Measurements from ENCODE around the gene CD3E.

The CD3E gene

DNA sequence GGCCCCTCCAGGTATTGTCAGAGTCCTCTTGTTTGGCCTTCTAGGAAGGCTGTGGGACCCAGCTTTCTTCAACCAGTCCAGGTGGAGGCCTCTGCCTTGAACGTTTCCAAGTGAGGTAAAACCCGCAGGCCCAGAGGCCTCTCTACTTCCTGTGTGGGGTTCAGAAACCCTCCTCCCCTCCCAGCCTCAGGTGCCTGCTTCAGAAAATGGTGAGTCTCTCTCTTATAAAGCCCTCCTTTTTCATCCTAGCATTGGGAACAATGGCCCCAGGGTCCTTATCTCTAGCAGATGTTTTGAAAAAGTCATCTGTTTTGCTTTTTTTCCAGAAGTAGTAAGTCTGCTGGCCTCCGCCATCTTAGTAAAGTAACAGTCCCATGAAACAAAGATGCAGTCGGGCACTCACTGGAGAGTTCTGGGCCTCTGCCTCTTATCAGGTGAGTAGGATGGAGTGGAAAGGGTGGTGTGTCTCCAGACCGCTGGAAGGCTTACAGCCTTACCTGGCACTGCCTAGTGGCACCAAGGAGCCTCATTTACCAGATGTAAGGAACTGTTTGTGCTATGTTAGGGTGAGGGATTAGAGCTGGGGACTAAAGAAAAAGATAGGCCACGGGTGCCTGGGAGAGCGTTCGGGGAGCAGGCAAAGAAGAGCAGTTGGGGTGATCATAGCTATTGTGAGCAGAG is at the start of gene CD3E:
TSS of gene CD3E (plus strand) at position 163 of the 681 bp plus-strand sequence. CDS start at position 386, 223 bp downstream.
- DNase-seq = no peak

DNA sequence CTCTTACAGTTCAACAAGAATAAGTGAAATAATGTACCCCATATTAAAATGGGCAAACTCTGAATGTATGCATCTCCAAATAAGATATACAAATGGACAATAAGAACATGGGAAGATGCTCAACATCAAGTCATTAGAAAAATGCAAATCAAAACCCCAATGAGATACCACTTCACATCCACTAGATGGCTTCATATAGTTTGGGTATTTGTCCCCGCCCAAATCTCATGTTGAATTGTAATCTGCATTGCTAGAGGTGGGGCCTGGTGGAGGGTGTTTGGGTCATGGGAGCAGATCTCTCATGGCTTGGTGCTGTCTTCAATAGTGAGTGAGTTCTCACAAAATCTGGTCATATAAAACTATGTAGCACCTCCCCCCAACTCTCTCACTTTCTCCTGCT is 46.1 kb upstream of the CD3E start:
- DNase-seq = no peak

DNA sequence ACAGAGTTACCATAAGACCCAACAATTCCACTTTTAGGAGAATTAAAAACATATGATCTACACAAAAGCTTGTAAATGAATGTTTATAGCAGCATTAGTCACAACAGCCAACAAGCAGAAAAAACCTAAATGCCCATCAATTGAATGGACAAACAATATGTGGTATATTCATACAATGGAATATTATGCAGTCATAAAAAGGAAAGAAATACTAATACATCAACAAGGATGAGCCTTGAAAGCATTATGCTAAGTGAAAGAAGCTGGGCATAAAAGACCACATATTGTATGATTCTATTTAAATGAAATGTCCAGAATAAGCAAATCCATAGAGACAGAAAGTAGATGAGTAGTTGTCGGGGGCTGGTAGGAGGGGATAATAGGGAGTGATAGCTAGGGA is 45.4 kb upstream of the CD3E start:
- no peak for DNase-seq

DNA sequence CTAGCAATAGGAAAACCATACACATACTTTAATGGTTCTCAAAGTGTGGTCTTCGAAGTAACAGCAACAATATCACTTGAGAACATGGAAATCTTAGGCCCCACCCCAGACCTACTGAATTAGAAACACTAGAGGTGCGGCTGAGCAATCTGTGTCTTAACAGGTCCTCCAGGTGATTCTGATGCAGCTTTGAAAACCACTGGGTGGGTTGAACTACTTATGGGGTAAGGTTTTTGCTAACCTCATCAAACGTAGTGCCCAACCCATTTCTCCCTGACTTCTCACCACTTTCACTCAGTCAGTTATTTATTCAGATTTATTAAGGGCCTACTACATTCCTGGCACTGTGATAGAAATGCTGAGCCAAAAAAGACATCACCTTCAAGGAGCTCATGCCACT is 44.2 kb upstream of the CD3E start:
- DNase-seq = no peak

DNA sequence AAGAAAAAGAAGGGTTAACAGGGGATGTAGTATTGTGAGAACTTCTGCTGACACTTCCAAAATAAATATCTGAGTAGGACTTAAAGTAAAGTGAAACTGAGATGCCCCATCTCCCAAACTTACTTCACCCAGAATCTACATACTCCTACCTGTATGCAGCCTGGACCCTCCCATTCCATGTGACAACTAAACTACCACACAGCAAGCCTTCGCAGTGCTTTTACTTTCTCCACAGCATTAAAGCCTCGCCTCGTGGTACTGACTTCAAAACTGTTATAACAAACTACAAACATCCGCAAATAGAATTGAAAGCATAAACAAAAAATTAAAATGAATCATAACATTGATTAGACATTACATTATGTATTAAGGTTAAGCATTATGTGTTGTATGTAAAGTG is 41.4 kb upstream of the CD3E start:
- DNase-seq = no peak

DNA sequence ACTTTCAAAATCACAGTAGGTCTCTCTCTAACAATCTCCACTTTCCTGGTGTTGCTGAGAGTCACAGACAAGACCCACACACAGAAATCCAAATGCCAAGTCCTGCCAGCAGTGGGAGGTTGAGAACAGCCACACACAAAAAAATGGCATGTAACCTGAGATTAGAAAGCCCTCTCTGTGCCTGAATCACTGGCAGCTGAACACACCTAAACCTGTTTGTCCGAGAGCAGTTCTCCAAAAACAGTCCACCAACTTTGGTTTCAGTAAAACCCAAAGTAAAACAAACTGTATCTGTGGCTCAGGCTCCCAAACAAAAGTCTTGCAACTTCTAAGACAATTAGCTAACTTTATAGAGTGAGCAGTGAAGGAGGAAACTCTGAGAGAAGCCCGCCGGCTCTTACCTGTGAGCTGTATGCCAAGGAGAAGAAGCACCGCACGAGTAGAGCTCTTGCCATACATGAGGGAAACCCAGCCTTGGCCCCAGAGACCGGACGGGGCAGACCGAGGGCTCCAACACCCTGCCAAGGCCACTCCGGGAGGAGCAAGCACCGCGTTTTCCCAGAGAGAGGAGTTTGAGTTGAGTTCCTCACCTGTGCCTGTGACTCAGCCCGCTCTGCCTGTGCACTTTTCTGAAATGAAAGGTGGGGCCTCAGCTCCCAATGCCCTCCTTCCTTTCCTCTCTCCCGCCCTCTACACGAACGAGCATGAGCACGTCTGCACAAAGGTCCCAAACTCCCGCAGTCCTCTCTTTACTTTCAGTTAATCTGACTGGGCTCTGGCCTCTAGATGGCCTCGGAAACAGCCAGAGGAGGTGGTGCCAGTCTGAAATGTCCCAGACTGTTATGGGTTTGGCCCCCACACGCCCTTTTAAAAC is 40.6 kb upstream of the CD3E start, which contains the start of gene MPZL2:
TSS of gene MPZL2 (minus strand) at position 603 of the 874 bp plus-strand sequence. CDS start at position 459, 144 bp downstream.
- DNase-seq = no peak

DNA sequence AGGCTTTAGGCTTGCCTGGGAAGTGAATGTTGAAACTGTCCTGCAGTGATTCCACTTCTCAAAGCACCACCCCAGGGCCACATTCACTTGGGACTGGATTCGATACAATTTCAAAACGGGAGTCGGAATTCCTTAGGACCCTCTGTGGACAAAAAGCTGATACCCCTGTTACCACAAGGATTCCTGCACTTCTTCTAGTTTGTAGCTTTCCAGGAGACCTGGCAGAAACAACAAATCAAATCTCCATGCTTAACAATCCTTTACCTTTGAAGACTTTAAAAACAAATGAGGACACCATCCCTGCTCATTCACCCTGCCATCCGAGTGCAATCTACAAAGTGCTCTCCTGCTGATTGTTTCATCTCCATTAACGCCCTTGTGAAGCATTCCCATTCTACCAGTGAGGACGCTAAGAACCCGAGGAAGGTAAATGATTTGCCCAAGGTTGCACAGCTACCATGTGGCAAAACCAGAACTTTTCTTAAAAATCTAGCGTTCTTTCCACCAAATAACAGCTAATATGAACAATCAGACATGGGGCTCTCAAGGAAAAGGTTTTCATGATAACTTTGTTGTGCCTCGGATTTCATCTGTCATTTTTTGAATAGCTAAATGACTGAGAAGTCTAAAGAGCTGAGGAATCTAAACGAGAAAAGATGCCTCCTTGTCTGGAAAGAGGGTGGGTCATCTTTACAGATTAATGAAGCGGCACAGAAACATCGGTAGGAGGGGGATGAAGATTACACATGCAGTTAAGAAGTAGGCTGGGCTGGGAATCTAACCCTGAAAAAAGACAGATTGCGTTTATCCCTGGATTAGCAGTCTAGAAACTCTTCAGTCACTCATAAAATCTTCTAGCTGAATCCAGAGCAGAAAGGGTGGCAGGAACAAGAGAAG is 39.7 kb upstream of the CD3E start:
- no peak for DNase-seq

DNA sequence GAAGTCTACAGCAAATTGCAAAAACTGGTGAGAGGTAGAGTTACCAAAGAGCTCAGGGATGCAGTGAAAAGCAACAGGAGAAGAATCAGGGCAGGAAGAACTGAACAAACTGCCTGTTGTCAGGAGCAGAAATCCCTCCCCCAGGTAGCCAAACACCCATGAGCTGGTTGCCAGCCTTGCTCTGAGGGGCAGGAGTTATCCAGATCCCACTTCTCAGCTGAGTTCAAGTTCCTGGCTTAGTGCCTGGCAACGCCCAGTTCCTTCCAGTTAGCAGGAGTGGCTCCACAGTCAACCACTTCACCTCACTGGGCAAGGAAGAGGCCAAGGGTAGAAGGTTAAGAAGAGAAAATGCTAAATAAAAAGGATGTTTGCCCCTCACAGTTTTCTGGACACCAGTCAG is 38.6 kb upstream of the CD3E start:
- no peak for DNase-seq

DNA sequence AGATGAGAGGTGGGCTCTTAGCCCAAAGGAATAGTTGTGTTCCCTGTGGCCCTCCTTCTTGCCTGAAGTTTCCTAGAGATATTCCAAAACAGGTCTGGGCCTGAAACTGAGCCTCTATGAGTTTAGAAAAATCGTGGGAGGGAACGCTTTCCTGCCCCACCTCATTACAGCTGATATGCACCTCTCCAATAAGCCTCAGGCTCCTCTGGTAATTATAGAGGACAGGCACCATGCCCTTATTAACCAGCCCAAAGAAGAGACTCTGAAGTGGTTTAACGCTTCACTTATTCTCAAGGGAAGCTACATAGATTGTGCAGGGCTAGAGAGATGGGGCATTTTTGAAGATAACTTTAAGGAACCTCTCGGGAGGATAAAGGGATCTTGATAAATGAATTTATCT is 37.0 kb upstream of the CD3E start:
- DNase-seq = no peak

DNA sequence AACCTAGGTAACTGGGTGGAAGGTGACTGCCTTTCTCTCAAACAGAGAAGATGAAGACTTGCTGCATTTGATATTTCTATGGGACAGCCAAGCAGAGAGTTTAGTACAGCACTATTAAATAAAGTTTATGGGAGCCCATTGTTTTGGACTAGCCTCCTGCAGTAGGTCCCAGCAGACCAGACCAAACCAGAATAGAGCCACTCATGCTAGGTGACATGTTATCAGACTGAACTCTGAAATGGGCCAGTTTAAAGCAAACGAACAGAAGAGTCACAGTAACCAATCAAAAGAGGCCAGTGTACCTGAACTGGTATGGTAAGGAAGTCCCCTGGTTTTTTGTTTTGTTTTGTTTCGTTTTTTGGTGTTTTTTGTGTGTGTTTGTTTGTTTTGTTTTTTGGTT is 32.5 kb upstream of the CD3E start:
- DNase-seq = no peak

DNA sequence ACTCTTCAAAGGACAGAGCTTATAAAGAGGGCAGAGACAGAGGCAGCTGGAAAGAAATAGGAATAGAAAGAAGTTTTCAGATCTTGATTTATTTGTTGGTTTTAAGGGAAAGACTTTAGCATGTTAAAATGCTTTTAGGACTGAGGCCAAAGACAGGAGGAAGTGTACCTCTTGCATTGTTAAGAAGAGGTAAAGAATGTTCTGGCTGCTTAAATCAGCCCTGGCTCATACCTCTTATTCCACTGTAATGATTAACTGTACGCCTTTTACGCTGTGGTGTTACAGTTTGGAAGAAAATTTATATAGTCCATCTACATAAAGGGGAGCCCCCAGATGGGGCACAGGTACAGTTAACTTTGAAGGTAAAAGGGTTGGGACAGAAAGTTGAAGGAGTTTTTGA is 30.3 kb upstream of the CD3E start:
- no peak for DNase-seq

DNA sequence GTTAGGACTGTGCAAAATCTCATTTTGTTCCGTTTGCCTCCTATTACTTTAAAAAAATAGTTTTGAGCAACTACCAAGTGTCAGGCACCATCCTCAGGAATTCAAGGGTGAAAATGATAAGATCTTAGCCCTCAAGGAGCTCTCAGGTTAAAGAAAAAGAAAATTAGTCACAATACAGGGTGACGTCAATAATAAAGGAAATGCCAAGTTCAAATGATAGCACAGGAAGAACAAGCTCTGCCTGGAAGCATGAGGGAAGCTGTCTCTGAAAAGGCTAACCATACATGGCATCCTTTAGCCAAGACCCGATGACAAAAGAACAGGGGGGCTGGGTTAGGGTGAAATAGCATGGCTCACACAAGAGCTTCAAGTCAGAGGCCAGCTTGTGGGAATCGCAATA is 29.4 kb upstream of the CD3E start:
- no peak for DNase-seq

DNA sequence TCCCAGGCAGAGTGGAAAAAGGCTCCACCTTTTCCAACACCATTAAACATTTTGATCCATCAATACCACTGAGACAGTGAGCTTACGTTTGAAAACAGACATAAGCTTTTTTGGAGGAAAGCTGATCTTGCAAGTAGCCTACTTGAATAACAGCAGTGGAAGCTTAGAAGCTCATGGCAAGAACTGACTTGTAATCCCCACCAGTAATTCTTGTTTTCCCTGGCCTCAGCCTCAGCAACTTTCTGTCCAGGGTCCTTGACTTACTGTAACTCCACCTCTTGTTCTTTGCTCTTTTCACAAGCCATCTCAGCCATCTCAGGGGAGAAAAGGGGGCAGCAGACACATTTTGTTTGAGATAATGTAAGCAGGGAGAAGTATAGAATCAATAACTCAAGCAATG is 28.1 kb upstream of the CD3E start:
- no peak for DNase-seq

DNA sequence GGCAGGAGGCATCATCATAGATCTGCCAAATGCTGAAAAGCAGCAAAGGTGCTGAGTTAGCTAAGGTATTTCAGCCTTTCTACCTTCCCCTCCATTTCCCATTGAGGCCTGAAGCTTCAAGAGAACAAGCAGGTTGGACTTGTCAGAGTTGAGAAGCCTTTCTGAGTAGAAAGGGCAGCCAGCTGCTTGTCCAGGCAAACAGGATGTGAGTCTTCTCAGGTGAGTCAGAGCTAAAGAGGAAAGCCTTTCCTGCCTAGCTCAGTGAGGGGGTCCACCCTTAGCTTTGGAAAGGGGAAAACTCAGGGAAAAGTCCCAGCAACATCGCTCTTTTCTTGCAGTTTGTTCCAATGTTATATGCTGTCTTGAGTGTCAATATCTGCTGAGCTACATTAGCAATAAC is 27.2 kb upstream of the CD3E start:
- DNase-seq = no peak

DNA sequence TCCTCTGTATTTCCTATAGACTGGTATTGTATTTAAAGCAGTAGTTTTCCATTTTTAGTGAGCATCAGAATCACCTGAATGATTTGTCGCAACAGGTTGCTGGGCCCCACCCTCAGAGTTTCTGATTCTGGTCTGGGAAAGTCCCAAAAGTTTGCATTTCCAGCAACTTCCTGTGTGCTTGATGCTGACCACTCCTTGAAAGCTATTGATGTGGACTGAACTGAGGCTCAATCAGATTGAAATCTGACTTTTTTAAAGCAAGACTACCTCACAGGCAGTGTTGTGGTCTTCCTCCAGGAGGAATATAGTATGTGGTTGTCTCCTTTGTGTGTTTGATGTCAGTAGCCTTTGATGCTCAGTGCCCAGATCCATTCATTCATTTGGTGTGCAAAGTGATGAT is 23.2 kb upstream of the CD3E start:
- no peak for DNase-seq

DNA sequence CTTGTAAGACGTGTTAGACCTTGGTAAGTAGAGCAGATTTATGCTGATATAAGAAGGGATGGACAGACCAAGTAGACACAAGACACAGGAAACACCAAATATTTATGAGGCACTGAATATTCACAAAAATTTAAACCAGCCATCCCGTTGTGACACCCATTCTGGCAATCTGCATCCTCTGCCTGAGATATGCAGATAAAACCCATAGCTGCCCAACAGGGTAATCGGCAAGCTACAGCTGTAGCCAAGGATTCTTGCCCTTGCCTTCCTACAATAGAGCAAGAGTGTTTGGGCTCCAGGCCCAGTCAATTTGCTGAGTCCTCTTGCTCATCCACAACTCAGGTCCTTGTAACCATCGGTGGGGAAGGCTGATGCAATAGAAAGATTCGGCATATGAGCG is 21.9 kb upstream of the CD3E start:
- no peak for DNase-seq

DNA sequence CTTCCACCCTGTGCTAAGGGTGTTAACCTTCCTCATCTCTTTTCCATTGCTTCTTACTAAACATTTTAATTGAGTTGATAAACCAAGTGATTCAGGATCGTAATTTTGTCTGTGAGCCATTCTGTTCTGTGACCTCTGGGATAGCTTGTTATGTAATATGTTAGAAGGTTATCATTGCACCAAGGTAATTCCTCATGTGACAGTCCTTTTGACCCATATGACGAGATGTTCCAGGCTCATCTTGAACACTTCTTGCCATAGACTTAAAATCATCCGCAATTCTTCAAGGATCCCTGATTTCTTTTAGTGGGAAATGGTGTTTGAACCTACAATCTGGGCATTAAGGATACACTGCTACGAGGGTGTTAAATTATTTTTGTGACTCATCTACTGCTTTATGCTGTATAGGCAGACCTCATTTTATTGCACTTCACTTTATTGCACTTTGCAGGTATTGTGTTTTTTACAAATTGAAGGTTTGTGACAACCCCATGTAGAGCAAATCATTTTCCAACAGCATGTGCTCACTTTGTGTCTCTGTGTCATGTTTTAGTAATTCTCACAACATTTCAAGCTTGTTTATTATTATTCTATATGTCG is 21.4 kb upstream of the CD3E start:
- no peak for DNase-seq

DNA sequence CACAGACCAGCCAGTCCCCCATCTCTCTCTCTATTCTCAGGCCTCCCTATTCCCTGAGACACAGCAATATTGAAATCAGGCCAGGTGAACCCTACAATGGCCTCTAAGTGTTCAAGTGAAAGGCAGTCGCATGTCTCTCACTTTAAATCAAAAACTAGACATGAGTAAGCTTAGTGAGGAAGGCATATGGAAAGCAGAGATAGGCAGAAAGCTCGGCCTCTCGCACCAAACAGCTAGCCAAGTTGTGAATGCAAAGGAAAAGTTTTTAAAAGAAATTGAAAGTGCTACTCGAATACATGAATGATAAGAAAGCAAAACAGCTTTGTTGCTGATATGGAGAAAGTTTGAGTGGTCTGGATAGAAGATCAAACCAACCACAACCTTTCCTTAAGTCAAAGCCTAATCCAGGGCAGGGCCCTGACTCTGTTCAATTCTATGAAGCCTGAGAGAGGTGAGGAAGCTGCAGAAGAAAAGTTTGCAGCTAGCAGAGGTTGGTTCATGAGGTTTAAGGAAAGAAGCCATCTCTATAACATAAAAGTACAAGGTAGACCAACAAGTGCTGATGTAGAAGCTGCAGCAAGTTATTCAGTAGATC is 20.7 kb upstream of the CD3E start:
- DNase-seq = no peak

DNA sequence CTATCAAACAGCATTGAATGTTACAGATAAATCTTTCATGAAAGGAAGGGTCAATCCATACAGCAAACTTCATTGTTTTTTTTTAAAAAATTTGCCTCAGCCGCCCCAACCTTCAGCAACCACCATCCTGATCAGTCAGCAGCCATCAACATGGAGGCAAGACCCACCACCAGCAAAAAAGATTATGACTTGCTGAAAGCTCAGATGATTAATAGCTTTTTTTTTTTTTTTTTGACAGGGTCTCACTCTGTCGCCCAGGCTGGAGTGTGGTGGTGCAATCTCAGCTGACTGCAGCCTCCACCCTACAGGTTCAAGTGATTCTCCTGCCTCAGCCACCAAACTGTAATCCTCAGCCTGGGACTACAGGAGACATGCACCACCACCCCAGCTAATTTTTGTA is 18.0 kb upstream of the CD3E start:
- no peak for DNase-seq

DNA sequence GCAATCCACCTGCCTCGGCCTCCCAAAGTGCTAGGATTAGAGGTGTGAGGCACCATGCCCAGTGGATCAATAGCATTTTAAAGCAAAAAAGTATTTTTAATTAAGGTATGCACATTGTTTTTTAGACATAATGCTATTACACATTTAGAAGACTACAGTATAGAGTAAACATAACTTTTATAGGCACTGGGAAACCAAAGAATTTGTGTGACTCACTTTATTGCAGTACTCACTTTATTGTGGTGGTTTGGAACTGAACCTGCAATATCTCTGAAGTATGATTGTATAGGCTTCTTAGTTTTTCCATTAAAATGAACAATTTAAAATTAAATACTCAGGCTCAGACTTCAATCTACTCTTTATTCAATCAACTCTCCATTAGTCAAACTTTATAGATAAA is 17.5 kb upstream of the CD3E start:
- DNase-seq = no peak

DNA sequence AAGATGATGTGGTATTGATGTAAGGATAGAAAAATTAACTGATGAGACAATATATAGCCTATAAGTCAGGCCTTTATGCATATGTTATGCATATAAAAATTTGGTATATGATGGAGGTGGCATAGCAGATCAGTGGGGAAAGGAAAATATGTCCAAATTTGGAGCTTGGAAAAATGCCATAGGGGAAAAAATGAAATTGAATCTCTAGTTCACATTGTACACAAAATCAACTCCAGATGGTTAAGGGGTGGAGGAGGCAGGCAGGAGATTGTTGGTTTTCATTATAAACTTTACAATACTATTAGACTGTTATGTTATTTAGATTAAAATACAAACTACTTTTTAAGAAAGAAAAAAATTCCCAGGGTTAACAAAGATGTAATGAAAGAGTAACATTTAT is 15.1 kb upstream of the CD3E start:
- DNase-seq = no peak

All from anterior cingulate cortex (tissue), 58 donors.